ENCODE data around the gene ABCC8. TPM values are rescaled to one million over a fixed set of nuclear protein-coding genes. Genes with fewer than 3 reads are reported as not detected.

Gene ABCC8
- total and polyA plus RNA-seq, 9 of the 15 experiments (the other 6 are each of a cell fraction or from before 2014, with no cell fraction given) = not detected

- TF ChIP-seq CTCFL (IDR thresholded peaks at IDR 0.05; ENCODE audit: borderline replicate concordance, insufficient read depth, low read depth, low read length, poor library complexity, severe bottlenecking) (peak; percentile 73), HMGXB4 (CRISPR knock-in tag; IDR thresholded peaks at IDR 0.05) (no peak), STAG1 (CRISPR knock-in tag; IDR thresholded peaks at IDR 0.05; ENCODE audit: borderline replicate concordance) (0 out of 2 replicates have a peak, but pooled peaks have one; percentile 35)
These were observed 92.6 kb downstream of the ABCC8 start (continued) for GRCh38 chr11:17384002-17384511.

- no peak for DNase-seq (ENCODE audit: extremely low read depth in 1 of 4, low spot score in 3 of 4)
- BruUV-seq (replicated peaks) = no TSS peak
- peaks cover 2 to 24% of the 10 kb centered on the region in 2 experiments; a peak in 3 of 5 replicates for H3K4me1 ChIP-seq (replicated peaks in 1 of 2; ENCODE audit: control insufficient read depth in 2 of 2, insufficient read depth in 2 of 2, low read length in 2 of 2)
- no peak for FAIRE-seq
- no peak for ATAC-seq
- CTCF ChIA-PET (ENCODE audit: low intra/inter-chr PET ratio) = interaction anchor here (1.3 to 2.2 kb wide), 4 partner anchors 117 to 153 kb away, joined by 4 to 31 read pairs (median 10); no protein-coding TSS in a partner anchor
- in situ Hi-C loops (cut with MboI) (no loop called here), intact Hi-C loops (cut with micrococcal nuclease) (loop anchor here (2.0 kb wide), 1 partner anchor 153 kb away; no protein-coding TSS in a partner anchor)
- H3K4me3 ChIP-seq = no peak overlapping the region
- peaks cover 11% of the 10 kb centered on the region for H4K20me1 ChIP-seq (replicated peaks; ENCODE audit: control insufficient read depth, insufficient read depth, low read length)
- H3K9ac ChIP-seq (ENCODE audit: insufficient read depth in 1 of 2, low read depth in 2 of 2, low read length in 2 of 2) = no peak overlapping the region
- H3K79me2 ChIP-seq (ENCODE audit: control insufficient read depth, insufficient read depth, low read length) = no peaks in the 10 kb centered on the region
- no peak overlapping the region for H3K4me2 ChIP-seq (ENCODE audit: insufficient read depth, low read length)
- H2AFZ ChIP-seq (ENCODE audit: low read depth, low read length) = no peak overlapping the region
- H3K27ac ChIP-seq (ENCODE audit: extremely low read depth, low read depth, low read length) = no peak overlapping the region
- POLR2A ChIA-PET = interaction anchor here (0.8 to 2.0 kb wide), 3 partner anchors 9 to 19 kb away, joined by 3 to 6 read pairs (median 4); no protein-coding TSS in a partner anchor
- peaks cover 23% of the 10 kb centered on the region; the same call in 2 of the 3 replicates for H3K36me3 ChIP-seq (ENCODE audit: control insufficient read depth, insufficient read depth, low read length)
- peaks cover 5% of the 10 kb centered on the region for H3K9me1 ChIP-seq (ENCODE audit: control insufficient read depth, insufficient read depth, low read length)
- 100% methylated on average over 1 of the region's 1 CpG for WGBS (ENCODE audit: insufficient coverage, low coverage, missing lambda C conversion rate)
- H3K9me3 ChIP-seq (replicated peaks; ENCODE audit: control insufficient read depth, insufficient read depth, low read depth, low read length) = no peaks in the 10 kb centered on the region
- H3K27me3 ChIP-seq (ENCODE audit: control insufficient read depth in 2 of 2, insufficient read depth in 2 of 2, low read length in 2 of 2) = no peaks in the 10 kb centered on the region
- TF ChIP-seq GATAD2B (IDR thresholded peaks at IDR 0.05; ENCODE audit: borderline replicate concordance) (no peak), GTF2F1 (IDR thresholded peaks at IDR 0.05; ENCODE audit: low read depth, low read length) (no peak), RBM39 (optimal IDR thresholded peaks at IDR 0.05; ENCODE audit: low read depth, low read length) (no peak), GABPA (tag; conservative IDR thresholded peaks at IDR 0.05; ENCODE audit: low read depth) (no peak), FOXA1 (IDR thresholded peaks at IDR 0.05; ENCODE audit: borderline replicate concordance) (no peak), CREB1 (IDR thresholded peaks at IDR 0.05) (no peak), CREB1 (CRISPR knock-in tag; IDR thresholded peaks at IDR 0.05) (no peak), ZMIZ1 (IDR thresholded peaks at IDR 0.05; ENCODE audit: low read depth in 2 of 2, low read length in 2 of 2) (no peak)
These were observed 93.2 kb downstream of the ABCC8 start for GRCh38 chr11:17383461-17383860.
